PC-9 (cell line): ENCODE data around the gene DNAL4. TPM values are rescaled to one million over a fixed set of nuclear protein-coding genes. Genes with fewer than 3 reads are reported as not detected.

ENCODE experiments used
- BruUV-seq: library from RNA; stranded (reverse); fragments of 400-500 nt; replicated peaks from 2 replicates; lab custom pipeline; 2021; lab: Mats Ljungman, UMichigan
- CTCF ChIA-PET: fragments of 300-600 bp; sonication (Branson Sonifier 250); formaldehyde crosslinking; loops from one replicate; lab custom pipeline; 2022; ENCODE audit warnings: antibody characterized with exemption; lab: Charles Lee
- POLR2A ChIA-PET: fragments of 300-600 bp; sonication (Branson Sonifier 250); formaldehyde crosslinking; loops from one replicate; lab custom pipeline; 2022; ENCODE audit warnings: antibody characterized with exemption; ENCODE audit not compliant: unreplicated experiment; lab: Charles Lee
- DNase-seq, 2 experiments: peaks; one replicate each; pipeline versions ENCODE4 v3.0.0 to v3.0.0-alpha.2; 2015 to 2022; ENCODE audit warnings: mixed read lengths in 1 of 2
- H2AFZ ChIP-seq: fragments of 200-600 bp; sonication (generic); 2 replicates; pipeline ENCODE4 v1.8.1; 2017; ENCODE audit warnings: antibody characterized with exemption
- H3F3A ChIP-seq: fragments of 200-600 bp; sonication (generic); 2 replicates; pipeline ENCODE4 v1.8.1; 2017; ENCODE audit warnings: antibody characterized with exemption, mild to moderate bottlenecking, low read depth; ENCODE audit not compliant: insufficient read depth
- H3K27ac ChIP-seq: fragments of 200-600 bp; sonication (generic); 2 replicates; pipeline ENCODE4 v1.6.1; 2016; ENCODE audit warnings: mixed run types
- H3K27me3 ChIP-seq: fragments of 200-600 bp; sonication (generic); 2 replicates; pipeline ENCODE4 v1.6.1; 2016; ENCODE audit warnings: low read depth, mixed run types; ENCODE audit not compliant: insufficient read depth
- H3K36me3 ChIP-seq: fragments of 200-600 bp; sonication (generic); 2 replicates; pipeline ENCODE4 v1.6.1; 2016; ENCODE audit warnings: low read depth, mixed run types
- H3K4me1 ChIP-seq: fragments of 200-600 bp; sonication (generic); replicated peaks from 2 replicates; pipeline ENCODE4 v1.6.1; 2016; ENCODE audit warnings: mixed run types; ENCODE audit not compliant: insufficient read depth
- H3K4me2 ChIP-seq: fragments of 200-600 bp; sonication (generic); 2 replicates; pipeline ENCODE4 v1.6.1; 2017; ENCODE audit warnings: mixed run types
- H3K4me3 ChIP-seq: fragments of 200-600 bp; sonication (generic); 2 replicates; pipeline ENCODE4 v1.6.1; 2016; ENCODE audit warnings: mixed run types
- H3K79me2 ChIP-seq: fragments of 200-600 bp; sonication (generic); 2 replicates; pipeline ENCODE4 v1.6.1; 2017; ENCODE audit warnings: low read depth, mixed run types
- H3K9me2 ChIP-seq: fragments of 200-600 bp; sonication (generic); 2 replicates; pipeline ENCODE4 v1.8.1; 2017; ENCODE audit warnings: mild to moderate bottlenecking; ENCODE audit not compliant: insufficient read depth
- H3K9me3 ChIP-seq: fragments of 200-600 bp; sonication (generic); 2 replicates; pipeline ENCODE4 v1.8.1; 2016; ENCODE audit warnings: low read depth; ENCODE audit not compliant: insufficient read depth
- H4K20me1 ChIP-seq: fragments of 200-600 bp; sonication (generic); 2 replicates; pipeline ENCODE4 v1.8.1; 2017; ENCODE audit not compliant: insufficient read depth
- CTCF ChIP-seq: fragments of 200-600 bp; sonication (generic); conservative IDR thresholded peaks from 2 replicates; pipeline ENCODE4 v1.6.1; 2017; ENCODE audit warnings: mixed run types, antibody characterized with exemption, mild to moderate bottlenecking, moderate library complexity
- EZH2 ChIP-seq: fragments of 200-600 bp; sonication (generic); IDR thresholded peaks from 2 replicates; pipeline ENCODE4 v1.8.0; 2017; ENCODE audit warnings: antibody characterized with exemption, low read depth
- intact Hi-C: fragments of 100-400 bp; cut with micrococcal nuclease; formaldehyde crosslinking; loops from one replicate; pipeline ENCODE4 v1.10.0; 2022; ENCODE audit not compliant: unreplicated experiment
- total RNA-seq: library from RNA; stranded (reverse); gene quantifications from 2 replicates; pipeline ENCODE4 v1.2.3, GENCODE V29; 2021

Gene DNAL4
- total RNA-seq, 1 experiment from 2014 or later = 50.3 TPM

- intact Hi-C loops = loop anchor here (10.0 kb wide), 2 partner anchors 226 to 704 kb away; partner anchors contain the start of genes APOBEC3B and PICK1
- Histone ChIP-seq H3K9me2 (no peaks in the 10 kb centered on the region), H3K4me1 (peaks cover 43% of the 10 kb centered on the region), H3K27me3 (no peaks in the 10 kb centered on the region), H3K36me3 (no peaks in the 10 kb centered on the region), H3K4me3 (no peak overlapping the region), H3K4me2 (peak overlapping the region; percentile 87; the same call in 1 of the 2 replicates), H2AFZ (no peak overlapping the region), H3K9me3 (no peaks in the 10 kb centered on the region), H3K79me2 (peaks cover 21% of the 10 kb centered on the region), H4K20me1 (no peaks in the 10 kb centered on the region), H3K27ac (no peak overlapping the region), H3F3A (peaks cover 33% of the 10 kb centered on the region)
- POLR2A ChIA-PET = interaction anchor here (0.6 kb wide), 1 partner anchor 1988 kb away, joined by 7 read pairs; no protein-coding TSS in a partner anchor
- CTCF ChIA-PET = interaction anchor here (0.5 to 0.6 kb wide), 2 partner anchors 246 to 533 kb away, joined by 3 read pairs; no protein-coding TSS in a partner anchor
- no TSS peak for BruUV-seq
- no peak for DNase-seq
- TF ChIP-seq EZH2 (no peak), CTCF (no peak)
Observed at GRCh38 chr22:38758276-38758945, 35.5 kb downstream of the DNAL4 start.

GRCh38 chr22:38757464-38757757, 36.5 kb downstream of the DNAL4 start:
- BruUV-seq = no TSS peak
- H2AFZ ChIP-seq = no peak overlapping the region
- peaks cover 53% of the 10 kb centered on the region for H3K4me1 ChIP-seq
- TF ChIP-seq EZH2 (no peak), CTCF (no peak)
- no peaks in the 10 kb centered on the region for H3K9me3 ChIP-seq
- no peak for DNase-seq
- 0 out of 2 replicates have a peak, but pooled peaks cover 2% of the 10 kb centered on the region for H3K36me3 ChIP-seq
- POLR2A ChIA-PET = no interaction called here
- H3K79me2 ChIP-seq = peaks cover 31% of the 10 kb centered on the region
- H3K27me3 ChIP-seq = no peaks in the 10 kb centered on the region
- peak overlapping the region; percentile 87 for H3K4me2 ChIP-seq
- CTCF ChIA-PET = interaction anchor here (0.6 kb wide), 1 partner anchor 397 kb away, joined by 4 read pairs; no protein-coding TSS in a partner anchor
- H3F3A ChIP-seq = peaks cover 40% of the 10 kb centered on the region
- H3K4me3 ChIP-seq = peak overlapping the region; percentile 89; the same call in 1 of the 2 replicates
- H3K27ac ChIP-seq = no peak overlapping the region
- no peaks in the 10 kb centered on the region for H3K9me2 ChIP-seq
- H4K20me1 ChIP-seq = no peaks in the 10 kb centered on the region
- intact Hi-C loops = loop anchor here (10.0 kb wide), 2 partner anchors 227 to 703 kb away; partner anchors contain the start of genes APOBEC3B and PICK1

- Histone ChIP-seq H3K27ac (peak overlapping the region; percentile 56), H3F3A (peaks cover 40% of the 10 kb centered on the region), H3K9me3 (no peaks in the 10 kb centered on the region), H3K4me3 (peak overlapping the region; percentile 89), H3K36me3 (peaks cover 7% of the 10 kb centered on the region), H4K20me1 (no peaks in the 10 kb centered on the region), H3K9me2 (no peaks in the 10 kb centered on the region), H3K4me1 (peaks cover 55% of the 10 kb centered on the region), H3K79me2 (peaks cover 36% of the 10 kb centered on the region), H3K4me2 (peak overlapping the region; percentile 87), H2AFZ (peak overlapping the region; percentile 91), H3K27me3 (no peaks in the 10 kb centered on the region)
- TF ChIP-seq CTCF (no peak), EZH2 (no peak)
- BruUV-seq = TSS peak; percentile 56
- ChIA-PET POLR2A (interaction anchor here (0.6 kb wide), 1 partner anchor 17 kb away, joined by 4 read pairs; no protein-coding TSS in a partner anchor), CTCF (interaction anchor here (0.6 kb wide), 1 partner anchor 397 kb away, joined by 4 read pairs; no protein-coding TSS in a partner anchor)
- intact Hi-C loops = loop anchor here (10.0 kb wide), 2 partner anchors 228 to 702 kb away; partner anchors contain the start of genes APOBEC3B and PICK1
- DNase-seq = no peak
Observed at GRCh38 chr22:38756711-38757463, 37.1 kb downstream of the DNAL4 start.
